NCI-H1417 (cell line): ENCODE data around the gene SLC26A3.

Source experiments
- DNase-seq, 3 experiments: peaks; one replicate each; lab custom pipeline; 2025; lab: John Stamatoyannopoulos, UW

SLC26A3 gene

GRCh38 chr7:107744345-107744750 lies 58.7 kb downstream of the SLC26A3 start:
- DNase-seq, result no peak

- peak; percentile 97 to 99 (median 99) for DNase-seq
Observed at GRCh38 chr7:107743567-107744344, 59.3 kb downstream of the SLC26A3 start, which contains the start of gene CBLL1. CBLL1 (plus strand) TSS chr7:107744142; CDS start chr7:107744164, 22 bp downstream.

- peak; percentile 94 to 98 (median 96) for DNase-seq
Observed at GRCh38 chr7:107742678-107743566, 60.1 kb downstream of the SLC26A3 start.

- no peak for DNase-seq
Observed at GRCh38 chr7:107728276-107728675, 74.7 kb downstream of the SLC26A3 start.

- no peak for DNase-seq
Observed at GRCh38 chr7:107726356-107727130, 76.5 kb downstream of the SLC26A3 start.

- DNase-seq, result peak; percentile 34 to 83 (median 67)
Observed at GRCh38 chr7:107725138-107725740, 77.8 kb downstream of the SLC26A3 start.

GRCh38 chr7:107723255-107723654 lies 79.8 kb downstream of the SLC26A3 start:
- no peak for DNase-seq

- no peak for DNase-seq
Observed at GRCh38 chr7:107721286-107721685, 81.7 kb downstream of the SLC26A3 start.

- no peak for DNase-seq
Observed at GRCh38 chr7:107718456-107719193, 84.4 kb downstream of the SLC26A3 start.

- no peak for DNase-seq
Observed at GRCh38 chr7:107715531-107715930, 87.5 kb downstream of the SLC26A3 start.
